Measurements from ENCODE around the gene CDK17.
"Not testable (repeated sequence)": the region's sequence is repeated elsewhere in the genome, so short reads cannot be mapped to it uniquely, and the experiment has no call there.

Gene CDK17

GRCh38 chr12:96383991-96384390 is 16.2 kb downstream of the CDK17 start:
- Histone ChIP-seq H3K27me3 (ENCODE audit: insufficient read depth, low read length) (no peaks in the 10 kb centered on the region), H3K9ac (ENCODE audit: low read depth, low read length) (no peak overlapping the region), H3K4me1 (ENCODE audit: insufficient read depth, low read length) (no peaks in the 10 kb centered on the region), H3K9me3 (ENCODE audit: insufficient read depth, low read depth, low read length) (no peaks in the 10 kb centered on the region), H3K36me3 (ENCODE audit: insufficient read depth, low read depth, low read length) (no peaks in the 10 kb centered on the region), H3K27ac (ENCODE audit: low read length) (no peak overlapping the region), H3K4me3 (ENCODE audit: low read length) (no peak overlapping the region)

GRCh38 chr12:96383371-96383770 is 16.9 kb downstream of the CDK17 start:
- no peaks in the 10 kb centered on the region for H3K36me3 ChIP-seq (ENCODE audit: insufficient read depth, low read depth, low read length)
- no peak overlapping the region for H3K4me3 ChIP-seq (ENCODE audit: low read length)
- no peak overlapping the region for H3K9ac ChIP-seq (ENCODE audit: low read depth, low read length)
- no peak overlapping the region for H3K27ac ChIP-seq (ENCODE audit: low read length)
- no peaks in the 10 kb centered on the region for H3K4me1 ChIP-seq (ENCODE audit: insufficient read depth, low read length)
- no peaks in the 10 kb centered on the region for H3K9me3 ChIP-seq (ENCODE audit: insufficient read depth, low read depth, low read length)
- H3K27me3 ChIP-seq (ENCODE audit: insufficient read depth, low read length), result no peaks in the 10 kb centered on the region

GRCh38 chr12:96379743-96380142 is 20.5 kb downstream of the CDK17 start:
- not testable (repeated sequence) for H3K36me3 ChIP-seq (ENCODE audit: insufficient read depth, low read depth, low read length); H3K4me1 ChIP-seq (ENCODE audit: insufficient read depth, low read length)

GRCh38 chr12:96378319-96378718 is 21.9 kb downstream of the CDK17 start:
- Histone ChIP-seq H3K9ac (ENCODE audit: low read depth, low read length) (no peak overlapping the region), H3K4me1 (ENCODE audit: insufficient read depth, low read length) (no peaks in the 10 kb centered on the region; the same call in 1 of the 2 replicates), H3K9me3 (ENCODE audit: insufficient read depth, low read depth, low read length) (no peaks in the 10 kb centered on the region), H3K27me3 (ENCODE audit: insufficient read depth, low read length) (no peaks in the 10 kb centered on the region), H3K36me3 (ENCODE audit: insufficient read depth, low read depth, low read length) (no peaks in the 10 kb centered on the region), H3K4me3 (ENCODE audit: low read length) (no peak overlapping the region), H3K27ac (ENCODE audit: low read length) (no peak overlapping the region)

More at GRCh38 chr12:96379743-96380142, 20.5 kb downstream of the CDK17 start:
- H3K27me3 ChIP-seq (ENCODE audit: insufficient read depth, low read length); H3K4me3 ChIP-seq (ENCODE audit: low read length); H3K27ac ChIP-seq (ENCODE audit: low read length); H3K9ac ChIP-seq (ENCODE audit: low read depth, low read length); H3K9me3 ChIP-seq (ENCODE audit: insufficient read depth, low read depth, low read length): not testable (repeated sequence)

- H3K9ac ChIP-seq (ENCODE audit: low read depth, low read length), result no peak overlapping the region
- no peak overlapping the region for H3K4me3 ChIP-seq (ENCODE audit: low read length)
- no peaks in the 10 kb centered on the region for H3K36me3 ChIP-seq (ENCODE audit: insufficient read depth, low read depth, low read length)
- no peaks in the 10 kb centered on the region for H3K9me3 ChIP-seq (ENCODE audit: insufficient read depth, low read depth, low read length)
- no peaks in the 10 kb centered on the region for H3K27me3 ChIP-seq (ENCODE audit: insufficient read depth, low read length)
- H3K4me1 ChIP-seq (ENCODE audit: insufficient read depth, low read length), result peaks cover 8% of the 10 kb centered on the region
- H3K27ac ChIP-seq (ENCODE audit: low read length), result no peak overlapping the region
Measured at GRCh38 chr12:96376865-96377264, 23.4 kb downstream of the CDK17 start.

- Histone ChIP-seq H3K9ac (ENCODE audit: low read depth, low read length) (no peak overlapping the region), H3K4me1 (ENCODE audit: insufficient read depth, low read length) (peaks cover 9% of the 10 kb centered on the region), H3K4me3 (ENCODE audit: low read length) (no peak overlapping the region), H3K27ac (ENCODE audit: low read length) (no peak overlapping the region), H3K27me3 (ENCODE audit: insufficient read depth, low read length) (no peaks in the 10 kb centered on the region), H3K36me3 (ENCODE audit: insufficient read depth, low read depth, low read length) (no peaks in the 10 kb centered on the region), H3K9me3 (ENCODE audit: insufficient read depth, low read depth, low read length) (no peaks in the 10 kb centered on the region)
Measured at GRCh38 chr12:96375841-96376604, 24.2 kb downstream of the CDK17 start.

GRCh38 chr12:96375170-96375569 is 25.1 kb downstream of the CDK17 start:
- Histone ChIP-seq H3K27me3 (ENCODE audit: insufficient read depth, low read length) (no peaks in the 10 kb centered on the region), H3K27ac (ENCODE audit: low read length) (no peak overlapping the region), H3K4me3 (ENCODE audit: low read length) (no peak overlapping the region), H3K9me3 (ENCODE audit: insufficient read depth, low read depth, low read length) (no peaks in the 10 kb centered on the region), H3K9ac (ENCODE audit: low read depth, low read length) (no peak overlapping the region), H3K4me1 (ENCODE audit: insufficient read depth, low read length) (peaks cover 16% of the 10 kb centered on the region), H3K36me3 (ENCODE audit: insufficient read depth, low read depth, low read length) (no peaks in the 10 kb centered on the region)

GRCh38 chr12:96371790-96372699 is 28.2 kb downstream of the CDK17 start:
- peaks cover 18% of the 10 kb centered on the region for H3K4me1 ChIP-seq (ENCODE audit: insufficient read depth, low read length)

GRCh38 chr12:96371138-96371789 is 29.0 kb downstream of the CDK17 start:
- H3K36me3 ChIP-seq (ENCODE audit: insufficient read depth, low read depth, low read length), result no peaks in the 10 kb centered on the region
- H3K9me3 ChIP-seq (ENCODE audit: insufficient read depth, low read depth, low read length), result no peaks in the 10 kb centered on the region
- no peaks in the 10 kb centered on the region for H3K27me3 ChIP-seq (ENCODE audit: insufficient read depth, low read length)
- H3K4me1 ChIP-seq (ENCODE audit: insufficient read depth, low read length), result peaks cover 18% of the 10 kb centered on the region
- H3K9ac ChIP-seq (ENCODE audit: low read depth, low read length), result no peak overlapping the region
- no peak overlapping the region for H3K4me3 ChIP-seq (ENCODE audit: low read length)
- no peak overlapping the region for H3K27ac ChIP-seq (ENCODE audit: low read length)

More at GRCh38 chr12:96371790-96372699, 28.2 kb downstream of the CDK17 start:
- no peak overlapping the region for H3K9ac ChIP-seq (ENCODE audit: low read depth, low read length)
- no peaks in the 10 kb centered on the region for H3K36me3 ChIP-seq (ENCODE audit: insufficient read depth, low read depth, low read length)
- no peaks in the 10 kb centered on the region for H3K27me3 ChIP-seq (ENCODE audit: insufficient read depth, low read length)
- H3K9me3 ChIP-seq (ENCODE audit: insufficient read depth, low read depth, low read length), result no peaks in the 10 kb centered on the region
- peak overlapping the region; percentile 8 for H3K27ac ChIP-seq (ENCODE audit: low read length)
- no peak overlapping the region for H3K4me3 ChIP-seq (ENCODE audit: low read length)

- Histone ChIP-seq H3K27ac (ENCODE audit: low read length) (no peak overlapping the region), H3K27me3 (ENCODE audit: insufficient read depth, low read length) (no peaks in the 10 kb centered on the region), H3K36me3 (ENCODE audit: insufficient read depth, low read depth, low read length) (no peaks in the 10 kb centered on the region), H3K4me3 (ENCODE audit: low read length) (no peak overlapping the region), H3K9ac (ENCODE audit: low read depth, low read length) (no peak overlapping the region), H3K9me3 (ENCODE audit: insufficient read depth, low read depth, low read length) (no peaks in the 10 kb centered on the region), H3K4me1 (ENCODE audit: insufficient read depth, low read length) (peaks cover 20% of the 10 kb centered on the region; the same call in 1 of the 2 replicates)
Measured at GRCh38 chr12:96368687-96369086, 31.6 kb downstream of the CDK17 start.

GRCh38 chr12:96368233-96368632 is 32.0 kb downstream of the CDK17 start:
- H3K4me3 ChIP-seq (ENCODE audit: low read length), result no peak overlapping the region
- H3K9ac ChIP-seq (ENCODE audit: low read depth, low read length), result no peak overlapping the region
- no peaks in the 10 kb centered on the region for H3K9me3 ChIP-seq (ENCODE audit: insufficient read depth, low read depth, low read length)
- H3K27me3 ChIP-seq (ENCODE audit: insufficient read depth, low read length), result no peaks in the 10 kb centered on the region
- peaks cover 20% of the 10 kb centered on the region; the same call in 1 of the 2 replicates for H3K4me1 ChIP-seq (ENCODE audit: insufficient read depth, low read length)
- no peak overlapping the region for H3K27ac ChIP-seq (ENCODE audit: low read length)
- no peaks in the 10 kb centered on the region for H3K36me3 ChIP-seq (ENCODE audit: insufficient read depth, low read depth, low read length)

Data from iPS-20b (cell line).